Panc1 (cell line): ENCODE data around the gene ROR1.

Experiments
- POLR2AphosphoS5 ChIP-seq: IDR thresholded peaks from 2 replicates; pipeline ENCODE4 v1.6.1; 2012; ENCODE audit warnings: mild to moderate bottlenecking, low read depth, low read length, moderate library complexity
- TCF7L2 ChIP-seq: IDR thresholded peaks from 2 replicates; pipeline ENCODE4 v1.6.1; 2011; ENCODE audit warnings: mild to moderate bottlenecking, low read depth, low read length, inconsistent platforms
- TF ChIP-seq, protein P1 (sequence below): fragments of 450-650 bp; IDR thresholded peaks from 2 replicates; pipeline ENCODE4 v1.5.1; 2017; ENCODE audit warnings: mild to moderate bottlenecking

DNA sequence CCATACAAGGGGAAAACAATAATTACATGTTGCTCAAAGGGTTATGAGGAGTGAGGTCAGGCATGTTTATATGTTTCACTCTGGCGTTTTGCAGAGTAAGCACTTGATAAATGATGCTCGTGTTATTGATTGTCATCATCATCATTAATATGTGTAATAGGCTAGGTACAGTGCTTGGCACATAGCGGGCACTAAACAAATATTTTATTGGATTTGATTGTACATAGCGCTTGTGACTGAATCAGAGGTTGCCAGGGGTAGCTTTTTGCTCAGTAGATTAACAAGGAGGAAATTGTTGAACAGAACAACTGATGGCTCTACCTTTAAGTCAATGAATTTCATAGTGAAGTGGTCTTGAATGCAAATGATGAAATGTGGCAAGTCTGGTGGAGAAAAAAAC is 91.7 kb downstream of the ROR1 start:
- TF ChIP-seq, protein P1, sequence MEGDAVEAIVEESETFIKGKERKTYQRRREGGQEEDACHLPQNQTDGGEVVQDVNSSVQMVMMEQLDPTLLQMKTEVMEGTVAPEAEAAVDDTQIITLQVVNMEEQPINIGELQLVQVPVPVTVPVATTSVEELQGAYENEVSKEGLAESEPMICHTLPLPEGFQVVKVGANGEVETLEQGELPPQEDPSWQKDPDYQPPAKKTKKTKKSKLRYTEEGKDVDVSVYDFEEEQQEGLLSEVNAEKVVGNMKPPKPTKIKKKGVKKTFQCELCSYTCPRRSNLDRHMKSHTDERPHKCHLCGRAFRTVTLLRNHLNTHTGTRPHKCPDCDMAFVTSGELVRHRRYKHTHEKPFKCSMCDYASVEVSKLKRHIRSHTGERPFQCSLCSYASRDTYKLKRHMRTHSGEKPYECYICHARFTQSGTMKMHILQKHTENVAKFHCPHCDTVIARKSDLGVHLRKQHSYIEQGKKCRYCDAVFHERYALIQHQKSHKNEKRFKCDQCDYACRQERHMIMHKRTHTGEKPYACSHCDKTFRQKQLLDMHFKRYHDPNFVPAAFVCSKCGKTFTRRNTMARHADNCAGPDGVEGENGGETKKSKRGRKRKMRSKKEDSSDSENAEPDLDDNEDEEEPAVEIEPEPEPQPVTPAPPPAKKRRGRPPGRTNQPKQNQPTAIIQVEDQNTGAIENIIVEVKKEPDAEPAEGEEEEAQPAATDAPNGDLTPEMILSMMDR, result no peak
- TF ChIP-seq POLR2AphosphoS5, result no peak
- no peak for TF ChIP-seq TCF7L2
